ENCODE results near the gene NYAP1.

GRCh38 chr7:100506356-100506923 lies 22.7 kb downstream of the NYAP1 start:
- TF ChIP-seq, protein P1, sequence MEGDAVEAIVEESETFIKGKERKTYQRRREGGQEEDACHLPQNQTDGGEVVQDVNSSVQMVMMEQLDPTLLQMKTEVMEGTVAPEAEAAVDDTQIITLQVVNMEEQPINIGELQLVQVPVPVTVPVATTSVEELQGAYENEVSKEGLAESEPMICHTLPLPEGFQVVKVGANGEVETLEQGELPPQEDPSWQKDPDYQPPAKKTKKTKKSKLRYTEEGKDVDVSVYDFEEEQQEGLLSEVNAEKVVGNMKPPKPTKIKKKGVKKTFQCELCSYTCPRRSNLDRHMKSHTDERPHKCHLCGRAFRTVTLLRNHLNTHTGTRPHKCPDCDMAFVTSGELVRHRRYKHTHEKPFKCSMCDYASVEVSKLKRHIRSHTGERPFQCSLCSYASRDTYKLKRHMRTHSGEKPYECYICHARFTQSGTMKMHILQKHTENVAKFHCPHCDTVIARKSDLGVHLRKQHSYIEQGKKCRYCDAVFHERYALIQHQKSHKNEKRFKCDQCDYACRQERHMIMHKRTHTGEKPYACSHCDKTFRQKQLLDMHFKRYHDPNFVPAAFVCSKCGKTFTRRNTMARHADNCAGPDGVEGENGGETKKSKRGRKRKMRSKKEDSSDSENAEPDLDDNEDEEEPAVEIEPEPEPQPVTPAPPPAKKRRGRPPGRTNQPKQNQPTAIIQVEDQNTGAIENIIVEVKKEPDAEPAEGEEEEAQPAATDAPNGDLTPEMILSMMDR (IDR thresholded peaks at IDR 0.05): no peak
- TF ChIP-seq EZH2 (IDR thresholded peaks at IDR 0.05) (no peak), EZH2phosphoT487 (IDR thresholded peaks at IDR 0.05) (no peak)
